MM.1S (cell line): Measurements from ENCODE around the gene MLPH.

ENCODE experiments used
- EZH2 ChIP-seq: fragments of 300-600 bp; sonication (generic); optimal IDR thresholded peaks from 2 replicates; pipeline ENCODE3; 2017; ENCODE audit warnings: low read depth, mild to moderate bottlenecking, antibody characterized with exemption, low read length, mixed read lengths
- TF ChIP-seq, protein P1 (sequence below): fragments of 300-600 bp; sonication (generic); IDR thresholded peaks from 2 replicates; pipeline ENCODE4 v1.5.1; 2016; ENCODE audit warnings: antibody characterized with exemption, low read length, mixed read lengths

DNA sequence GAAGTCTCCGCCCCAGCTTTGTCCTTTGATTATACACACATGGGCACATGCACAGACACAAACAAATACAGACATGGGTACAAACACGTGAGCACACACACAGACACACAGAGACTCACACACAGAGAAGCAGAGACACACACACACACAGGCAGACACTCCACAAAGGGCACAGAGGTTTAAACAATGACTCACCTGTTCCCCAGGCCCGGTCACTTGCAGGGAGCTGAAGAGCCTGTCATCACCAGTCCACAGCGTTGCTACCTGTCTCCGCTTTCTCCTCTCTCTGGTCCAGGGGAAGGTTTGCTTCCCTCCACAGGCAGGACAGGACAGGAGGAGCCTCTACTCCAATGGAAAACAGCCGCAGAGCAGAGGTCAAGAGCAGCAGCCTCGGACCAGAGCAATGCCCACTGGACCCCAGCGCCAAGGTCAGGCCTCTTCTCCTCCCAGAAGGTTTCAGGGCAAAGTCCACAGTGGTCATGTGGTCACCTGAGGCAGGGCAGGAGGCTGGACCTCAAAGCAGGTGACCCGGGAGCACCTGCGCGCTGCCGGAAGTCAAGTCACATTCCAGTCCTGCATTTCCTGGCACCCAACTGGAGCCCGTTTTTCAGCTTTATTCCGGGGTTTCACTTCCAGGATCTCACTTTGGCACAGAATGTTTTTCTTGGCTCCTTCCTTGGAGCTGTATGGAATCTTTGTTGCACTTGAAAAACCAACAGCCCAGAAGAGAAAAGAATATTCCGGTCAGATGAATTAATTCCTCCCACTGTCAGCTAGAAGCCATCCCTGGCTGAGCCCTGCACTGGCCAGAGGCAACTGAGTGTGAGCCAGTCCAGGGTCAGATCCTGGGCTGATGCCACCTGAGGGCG, 103.5 kb downstream of the MLPH start, which contains the start of gene RAB17:
- TF ChIP-seq, protein P1, sequence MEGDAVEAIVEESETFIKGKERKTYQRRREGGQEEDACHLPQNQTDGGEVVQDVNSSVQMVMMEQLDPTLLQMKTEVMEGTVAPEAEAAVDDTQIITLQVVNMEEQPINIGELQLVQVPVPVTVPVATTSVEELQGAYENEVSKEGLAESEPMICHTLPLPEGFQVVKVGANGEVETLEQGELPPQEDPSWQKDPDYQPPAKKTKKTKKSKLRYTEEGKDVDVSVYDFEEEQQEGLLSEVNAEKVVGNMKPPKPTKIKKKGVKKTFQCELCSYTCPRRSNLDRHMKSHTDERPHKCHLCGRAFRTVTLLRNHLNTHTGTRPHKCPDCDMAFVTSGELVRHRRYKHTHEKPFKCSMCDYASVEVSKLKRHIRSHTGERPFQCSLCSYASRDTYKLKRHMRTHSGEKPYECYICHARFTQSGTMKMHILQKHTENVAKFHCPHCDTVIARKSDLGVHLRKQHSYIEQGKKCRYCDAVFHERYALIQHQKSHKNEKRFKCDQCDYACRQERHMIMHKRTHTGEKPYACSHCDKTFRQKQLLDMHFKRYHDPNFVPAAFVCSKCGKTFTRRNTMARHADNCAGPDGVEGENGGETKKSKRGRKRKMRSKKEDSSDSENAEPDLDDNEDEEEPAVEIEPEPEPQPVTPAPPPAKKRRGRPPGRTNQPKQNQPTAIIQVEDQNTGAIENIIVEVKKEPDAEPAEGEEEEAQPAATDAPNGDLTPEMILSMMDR, result no peak
- no peak for TF ChIP-seq EZH2
